K562 (cell line): ENCODE results near the gene LBP. TPM values are rescaled to one million over a fixed set of nuclear protein-coding genes. Genes with fewer than 3 reads are reported as not detected.
A peak's percentile ranks its signal among the peaks of the same experiment; 100 is the strongest.

ENCODE experiments used
- ARID1B ChIP-seq: fragments of 450-650 bp; IDR thresholded peaks from 2 replicates; pipeline ENCODE4 v1.6.1; 2016; ENCODE audit warnings: antibody characterized with exemption, mild to moderate bottlenecking, inconsistent platforms
- BRD9 ChIP-seq: fragments of 450-650 bp; IDR thresholded peaks from 2 replicates; pipeline ENCODE4 v1.6.1; 2018; ENCODE audit warnings: low read depth; ENCODE audit not compliant: partially characterized antibody
- ELF1 ChIP-seq: fragments of 200-800 bp; sonication (Bioruptor generic); IDR thresholded peaks from 2 replicates; pipeline ENCODE4 v1.6.1; 2016; ENCODE audit warnings: missing genetic modification characterization, missing compliant biosample characterization
- FOXA1 ChIP-seq: fragments of 450-650 bp; IDR thresholded peaks from 2 replicates; pipeline ENCODE4 v1.6.1; 2016; ENCODE audit warnings: mild to moderate bottlenecking, borderline replicate concordance
- ILK ChIP-seq: fragments of 450-650 bp; IDR thresholded peaks from 2 replicates; pipeline ENCODE4 v1.6.1; 2016; ENCODE audit warnings: missing genetic modification characterization, low read depth, mild to moderate bottlenecking, missing compliant biosample characterization, moderate library complexity, borderline replicate concordance
- MYC ChIP-seq, 2 experiments: fragments of 250-450 bp in 1 of 2; sonication (Bioruptor Pico) in 1 of 2; IDR thresholded peaks; 2 replicates each; pipeline versions ENCODE4 v1.5.1 to v1.6.1; 2012 to 2021; ENCODE audit warnings: low read depth in 2 of 2, borderline replicate concordance in 1 of 2, improper control_type of control experiment in 1 of 2, low read length in 1 of 2, mild to moderate bottlenecking in 1 of 2, moderate library complexity in 1 of 2
- NFYB ChIP-seq: IDR thresholded peaks from 2 replicates; pipeline ENCODE4 v1.6.1; 2011; ENCODE audit warnings: mild to moderate bottlenecking, moderate library complexity; ENCODE audit not compliant: insufficient read length; ENCODE audit errors: extremely low read depth
- SMAD1 ChIP-seq: fragments of 150-350 bp; IDR thresholded peaks from 2 replicates; pipeline ENCODE4 v1.6.1; 2014; ENCODE audit warnings: low read length, low read depth; ENCODE audit not compliant: partially characterized antibody
- XRCC5 ChIP-seq: fragments of 200-400 bp; formaldehyde crosslinking; IDR thresholded peaks from 2 replicates; pipeline ENCODE4 v1.6.1; 2017; ENCODE audit warnings: low read depth, mild to moderate bottlenecking, low read length
- ZNF12 ChIP-seq: sonication (generic); formaldehyde crosslinking; IDR thresholded peaks from 2 replicates; pipeline ENCODE4 v1.4.0; 2020; ENCODE audit warnings: mild to moderate bottlenecking, missing genetic modification reagents
- ZNF280A ChIP-seq: fragments of 450-650 bp; IDR thresholded peaks from 2 replicates; pipeline ENCODE4 v1.6.1; 2018; ENCODE audit warnings: mild to moderate bottlenecking, low read depth; ENCODE audit not compliant: partially characterized antibody
- polyA plus RNA-seq, 8 experiments: library from polyadenylated mRNA; depleted of rRNA in 4 of 8; stranded (reverse) in 5 of 8; unstranded in 3 of 8; fragments of >200 nt; fragmentation: Nextera tagmentation in 2 of 8; fragmentation: Illumina TruSeq in 1 of 8; extraction: Ambion mirVana in 2 of 8; extraction: Trizol in 1 of 8; gene quantifications; 2 replicates each; pipeline versions ENCODE4 v1.2.1 to v1.2.3, GENCODE V29; 2011 to 2014; ENCODE audit warnings: inconsistent platforms in 1 of 8, missing spikeins in 1 of 8
- total RNA-seq, 7 experiments: library from RNA; depleted of rRNA in 6 of 7; stranded (reverse); fragments of >200 nt in 6 of 7; fragmentation: Illumina TruSeq in 2 of 7; extraction: Trizol in 2 of 7; gene quantifications; 2 replicates each; pipeline versions ENCODE4 v1.2.1 to v1.2.3, GENCODE V29; 2011 to 2021; ENCODE audit warnings: low replicate concordance in 1 of 7
- TF ChIP-seq, protein P1 (sequence below), 2 experiments: fragments of 450-650 bp; IDR thresholded peaks; 2 replicates each; pipeline ENCODE4 v1.6.1; 2016; ENCODE audit warnings: mild to moderate bottlenecking in 2 of 2, borderline replicate concordance in 1 of 2, low read depth in 1 of 2, moderate library complexity in 1 of 2

LBP gene
- total and polyA plus RNA-seq, 9 of the 15 experiments (the other 6 are each of a cell fraction or from before 2014, with no cell fraction given): 0.06 to 0.31 (median 0.09) TPM; not detected in 3

- TF ChIP-seq, protein P1, sequence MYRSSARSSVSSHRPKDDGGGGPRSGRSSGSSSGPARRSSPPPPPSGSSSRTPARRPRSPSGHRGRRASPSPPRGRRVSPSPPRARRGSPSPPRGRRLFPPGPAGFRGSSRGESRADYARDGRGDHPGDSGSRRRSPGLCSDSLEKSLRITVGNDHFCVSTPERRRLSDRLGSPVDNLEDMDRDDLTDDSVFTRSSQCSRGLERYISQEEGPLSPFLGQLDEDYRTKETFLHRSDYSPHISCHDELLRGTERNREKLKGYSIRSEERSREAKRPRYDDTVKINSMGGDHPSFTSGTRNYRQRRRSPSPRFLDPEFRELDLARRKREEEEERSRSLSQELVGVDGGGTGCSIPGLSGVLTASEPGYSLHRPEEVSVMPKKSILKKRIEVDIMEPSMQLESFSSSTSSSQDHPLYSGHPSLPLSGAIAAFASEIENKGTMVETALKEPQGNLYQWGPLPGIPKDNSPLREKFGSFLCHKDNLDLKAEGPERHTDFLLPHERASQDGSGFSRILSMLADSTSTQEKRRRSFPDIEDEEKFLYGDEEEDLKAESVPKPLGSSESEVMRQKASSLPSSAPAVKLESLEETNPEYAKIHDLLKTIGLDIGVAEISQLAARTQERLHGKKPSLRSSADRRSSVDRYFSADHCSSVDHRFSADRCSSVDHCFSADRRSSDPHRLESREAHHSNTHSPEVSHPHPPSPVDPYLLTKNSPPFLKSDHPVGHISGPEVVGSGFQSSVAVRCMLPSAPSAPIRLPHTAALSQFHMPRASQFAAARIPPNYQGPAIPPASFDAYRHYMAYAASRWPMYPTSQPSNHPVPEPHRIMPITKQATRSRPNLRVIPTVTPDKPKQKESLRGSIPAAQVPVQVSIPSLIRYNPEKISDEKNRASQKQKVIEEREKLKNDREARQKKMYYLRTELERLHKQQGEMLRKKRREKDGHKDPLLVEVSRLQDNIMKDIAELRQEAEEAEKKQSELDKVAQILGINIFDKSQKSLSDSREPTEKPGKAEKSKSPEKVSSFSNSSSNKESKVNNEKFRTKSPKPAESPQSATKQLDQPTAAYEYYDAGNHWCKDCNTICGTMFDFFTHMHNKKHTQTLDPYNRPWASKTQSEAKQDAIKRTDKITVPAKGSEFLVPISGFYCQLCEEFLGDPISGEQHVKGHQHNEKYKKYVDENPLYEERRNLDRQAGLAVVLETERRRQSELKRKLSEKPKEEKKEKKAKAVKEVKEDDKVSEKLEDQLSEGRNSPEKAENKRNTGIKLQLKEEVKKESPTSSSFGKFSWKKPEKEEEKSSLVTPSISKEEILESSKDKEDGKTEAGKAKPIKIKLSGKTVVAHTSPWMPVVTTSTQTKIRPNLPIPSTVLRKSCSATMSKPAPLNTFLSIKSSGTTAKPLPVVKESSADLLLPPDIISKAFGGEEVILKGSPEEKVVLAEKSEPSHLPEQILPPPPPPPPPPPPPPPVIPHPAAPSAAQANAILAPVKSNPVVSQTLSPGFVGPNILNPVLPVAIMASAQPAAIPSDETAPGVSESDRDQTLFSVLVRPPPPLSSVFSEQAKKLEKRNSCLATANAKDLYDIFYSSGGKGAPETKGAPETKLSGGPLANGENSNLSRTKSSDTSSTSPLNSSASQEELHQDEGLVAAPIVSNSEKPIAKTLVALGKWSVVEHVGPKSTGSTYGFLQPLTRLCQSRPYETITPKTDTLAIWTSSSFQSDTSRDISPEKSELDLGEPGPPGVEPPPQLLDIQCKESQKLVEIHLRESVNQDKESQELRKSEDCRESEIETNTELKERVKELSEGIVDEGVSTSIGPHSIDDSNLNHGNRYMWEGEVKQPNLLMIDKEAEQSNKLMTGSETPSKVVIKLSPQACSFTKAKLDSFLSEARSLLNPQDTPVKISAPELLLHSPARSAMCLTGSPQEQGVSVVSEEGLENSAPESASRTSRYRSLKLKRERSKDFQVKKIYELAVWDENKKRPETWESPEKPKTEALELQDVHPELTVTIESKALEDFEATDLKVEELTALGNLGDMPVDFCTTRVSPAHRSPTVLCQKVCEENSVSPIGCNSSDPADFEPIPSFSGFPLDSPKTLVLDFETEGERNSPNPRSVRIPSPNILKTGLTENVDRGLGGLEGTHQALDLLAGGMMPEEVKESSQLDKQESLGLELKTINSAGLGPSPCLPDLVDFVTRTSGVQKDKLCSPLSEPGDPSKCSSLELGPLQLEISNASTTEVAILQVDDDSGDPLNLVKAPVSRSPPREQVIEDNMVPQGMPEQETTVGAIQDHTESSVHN (IDR thresholded peaks at IDR 0.05; ENCODE audit: borderline replicate concordance in 1 of 2, low read depth in 1 of 2): no peak
- TF ChIP-seq ARID1B: no peak
- no peak for TF ChIP-seq BRD9
- TF ChIP-seq SMAD1: no peak
- TF ChIP-seq ZNF12 (CRISPR knock-in tag): no peak
- no peak for TF ChIP-seq NFYB
- TF ChIP-seq FOXA1: no peak
- peak; percentile 79 for TF ChIP-seq XRCC5
- TF ChIP-seq MYC (IDR thresholded peaks at IDR 0.05; ENCODE audit: low read depth, low read length): peak; percentile 42; the same call in 1 of the 2 replicates
- no peak for TF ChIP-seq MYC (CRISPR knock-in tag; IDR thresholded peaks at IDR 0.05; ENCODE audit: borderline replicate concordance, low read depth)
- TF ChIP-seq ZNF280A: peak; percentile 85
- no peak for TF ChIP-seq ELF1 (tag)
- no peak for TF ChIP-seq ILK (tag)
- TF ChIP-seq, all 486 proteins: peak for 69
Measured at GRCh38 chr20:38337561-38338140, 8.6 kb upstream of the LBP start (continued).
